ENCODE results near the gene CD82. TPM values are rescaled to one million over a fixed set of nuclear protein-coding genes. Genes with fewer than 3 reads are reported as not detected.

The CD82 gene
- total RNA-seq, 1 donor from 2014 or later = 28.3 TPM

- H3K27me3 ChIP-seq = no peaks in the 10 kb centered on the region
- peak overlapping the region; percentile 33 to 68 for H3K27ac ChIP-seq
- peaks cover 0 to 4% of the 10 kb centered on the region in 2 donors for H3K36me3 ChIP-seq
- intact Hi-C loops (cut with DNase I) = loop anchor here (10.0 kb wide), 1 partner anchor 682 kb away; no protein-coding TSS in a partner anchor
- TF ChIP-seq, protein P1, sequence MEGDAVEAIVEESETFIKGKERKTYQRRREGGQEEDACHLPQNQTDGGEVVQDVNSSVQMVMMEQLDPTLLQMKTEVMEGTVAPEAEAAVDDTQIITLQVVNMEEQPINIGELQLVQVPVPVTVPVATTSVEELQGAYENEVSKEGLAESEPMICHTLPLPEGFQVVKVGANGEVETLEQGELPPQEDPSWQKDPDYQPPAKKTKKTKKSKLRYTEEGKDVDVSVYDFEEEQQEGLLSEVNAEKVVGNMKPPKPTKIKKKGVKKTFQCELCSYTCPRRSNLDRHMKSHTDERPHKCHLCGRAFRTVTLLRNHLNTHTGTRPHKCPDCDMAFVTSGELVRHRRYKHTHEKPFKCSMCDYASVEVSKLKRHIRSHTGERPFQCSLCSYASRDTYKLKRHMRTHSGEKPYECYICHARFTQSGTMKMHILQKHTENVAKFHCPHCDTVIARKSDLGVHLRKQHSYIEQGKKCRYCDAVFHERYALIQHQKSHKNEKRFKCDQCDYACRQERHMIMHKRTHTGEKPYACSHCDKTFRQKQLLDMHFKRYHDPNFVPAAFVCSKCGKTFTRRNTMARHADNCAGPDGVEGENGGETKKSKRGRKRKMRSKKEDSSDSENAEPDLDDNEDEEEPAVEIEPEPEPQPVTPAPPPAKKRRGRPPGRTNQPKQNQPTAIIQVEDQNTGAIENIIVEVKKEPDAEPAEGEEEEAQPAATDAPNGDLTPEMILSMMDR (IDR thresholded peaks at IDR 0.05) = no peak
- H3K4me3 ChIP-seq = no peak overlapping the region
- H3K9me3 ChIP-seq = no peaks in the 10 kb centered on the region
- H3K4me1 ChIP-seq = peaks cover 25 to 69% of the 10 kb centered on the region in 2 donors
- no peak for DNase-seq (ENCODE audit: low spot score in 2 of 2)
Observed at GRCh38 chr11:44606472-44606871, 41.0 kb downstream of the CD82 start.

DNA sequence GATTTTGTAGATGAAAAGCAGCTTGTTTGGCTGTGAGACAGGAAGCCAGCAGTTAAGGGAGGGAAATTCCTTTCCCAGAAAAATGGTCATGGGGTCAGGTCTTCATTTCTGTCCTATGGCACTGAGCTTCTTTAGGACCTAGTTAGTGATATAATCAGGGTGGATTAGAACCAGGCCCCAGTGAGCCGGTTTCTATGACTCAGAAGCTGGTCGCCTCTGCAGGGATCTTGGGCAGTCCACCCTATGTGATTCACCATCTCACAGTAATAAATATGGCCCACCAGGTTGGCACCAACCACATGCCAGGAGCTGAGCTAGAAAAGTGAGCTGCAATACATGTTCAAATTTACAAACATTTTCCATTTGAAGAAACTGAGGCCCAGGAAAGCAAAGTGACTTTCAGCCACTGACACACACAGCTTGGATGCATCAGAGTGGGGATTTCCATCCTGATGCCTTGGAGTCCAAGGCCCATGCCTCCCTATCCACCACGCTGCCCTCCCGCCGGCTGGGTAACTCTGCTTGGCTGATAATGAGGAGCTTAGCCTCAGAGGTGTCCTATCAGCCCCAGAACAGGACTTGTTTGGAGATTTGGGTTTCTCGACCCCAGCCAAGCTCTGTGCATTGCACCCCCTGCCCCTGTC lies 42.0 kb downstream of the CD82 start:
- Histone ChIP-seq H3K4me1 (peaks cover 20 to 64% of the 10 kb centered on the region in 2 donors), H3K9me3 (no peaks in the 10 kb centered on the region), H3K27me3 (no peaks in the 10 kb centered on the region), H3K36me3 (peaks cover 0 to 4% of the 10 kb centered on the region in 2 donors), H3K4me3 (no peak overlapping the region), H3K27ac (peak overlapping the region; percentile 52 to 68)
- TF ChIP-seq, protein P1 (IDR thresholded peaks at IDR 0.05) = no peak
- intact Hi-C loops (cut with DNase I) = loop anchor here (10.0 kb wide), 1 partner anchor 683 kb away; no protein-coding TSS in a partner anchor
- DNase-seq (ENCODE audit: low spot score in 2 of 2) = no peak

DNA sequence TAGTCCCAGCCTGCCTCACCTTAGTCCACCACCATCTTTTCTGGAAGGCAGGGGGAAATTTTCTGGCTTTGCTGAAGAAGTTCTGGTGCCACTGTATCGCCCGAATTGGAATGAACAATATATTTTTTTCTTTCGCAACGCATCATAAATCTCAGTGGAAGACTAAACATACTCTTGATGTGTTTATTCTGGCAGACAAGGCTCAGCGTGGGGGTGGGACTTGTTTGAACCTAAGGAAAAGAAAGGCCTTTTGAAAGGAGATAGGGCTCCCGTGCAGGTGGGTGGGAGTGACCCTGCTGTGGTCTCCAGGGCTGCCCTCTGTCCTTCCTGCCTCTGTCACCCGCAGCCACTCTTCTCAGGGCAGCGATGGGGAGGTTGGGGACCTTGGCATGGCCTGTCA lies 42.5 kb downstream of the CD82 start:
- intact Hi-C loops (cut with DNase I) = loop anchor here (2.0 to 10.0 kb wide), 2 partner anchors 15 to 683 kb away; no protein-coding TSS in a partner anchor
- H3K27me3 ChIP-seq = no peaks in the 10 kb centered on the region
- TF ChIP-seq, protein P1 (IDR thresholded peaks at IDR 0.05) = no peak
- H3K4me3 ChIP-seq = no peak overlapping the region
- no peaks in the 10 kb centered on the region for H3K9me3 ChIP-seq
- peaks cover 20 to 61% of the 10 kb centered on the region in 2 donors for H3K4me1 ChIP-seq
- H3K36me3 ChIP-seq = peaks cover 0 to 4% of the 10 kb centered on the region in 2 donors
- H3K27ac ChIP-seq = peak overlapping the region; percentile 52 to 68
- no peak for DNase-seq (ENCODE audit: low spot score in 2 of 2)

- TF ChIP-seq, protein P1 (IDR thresholded peaks at IDR 0.05) = no peak
- Histone ChIP-seq H3K27me3 (no peaks in the 10 kb centered on the region), H3K4me1 (peaks cover 20 to 60% of the 10 kb centered on the region in 2 donors), H3K9me3 (no peaks in the 10 kb centered on the region), H3K27ac (peak overlapping the region; percentile 52 to 68), H3K4me3 (no peak overlapping the region), H3K36me3 (peaks cover 0 to 4% of the 10 kb centered on the region in 2 donors)
- intact Hi-C loops (cut with DNase I) = loop anchor here (2.0 to 10.0 kb wide), 2 partner anchors 16 to 684 kb away; no protein-coding TSS in a partner anchor
- DNase-seq (ENCODE audit: low spot score in 2 of 2) = no peak
Observed at GRCh38 chr11:44608651-44608990, 43.2 kb downstream of the CD82 start.

- H3K4me1 ChIP-seq = peaks cover 24 to 60% of the 10 kb centered on the region in 2 donors
- H3K36me3 ChIP-seq = peaks cover 0 to 4% of the 10 kb centered on the region in 2 donors
- TF ChIP-seq, protein P1 (IDR thresholded peaks at IDR 0.05) = no peak
- intact Hi-C loops (cut with DNase I) = loop anchor here (2.0 to 10.0 kb wide), 2 partner anchors 16 to 684 kb away; no protein-coding TSS in a partner anchor
- H3K27ac ChIP-seq = peak overlapping the region; percentile 52 to 68
- H3K27me3 ChIP-seq = no peaks in the 10 kb centered on the region
- DNase-seq (ENCODE audit: low spot score in 2 of 2) = no peak
- H3K9me3 ChIP-seq = no peaks in the 10 kb centered on the region
- H3K4me3 ChIP-seq = no peak overlapping the region
Observed at GRCh38 chr11:44608991-44609782, 43.7 kb downstream of the CD82 start.
